ENCODE measurements around the gene AQP12B. TPM values are rescaled to one million over a fixed set of nuclear protein-coding genes. Genes with fewer than 3 reads are reported as not detected.

Gene AQP12B
- total RNA-seq, 2 donors from 2014 or later = not detected

DNA sequence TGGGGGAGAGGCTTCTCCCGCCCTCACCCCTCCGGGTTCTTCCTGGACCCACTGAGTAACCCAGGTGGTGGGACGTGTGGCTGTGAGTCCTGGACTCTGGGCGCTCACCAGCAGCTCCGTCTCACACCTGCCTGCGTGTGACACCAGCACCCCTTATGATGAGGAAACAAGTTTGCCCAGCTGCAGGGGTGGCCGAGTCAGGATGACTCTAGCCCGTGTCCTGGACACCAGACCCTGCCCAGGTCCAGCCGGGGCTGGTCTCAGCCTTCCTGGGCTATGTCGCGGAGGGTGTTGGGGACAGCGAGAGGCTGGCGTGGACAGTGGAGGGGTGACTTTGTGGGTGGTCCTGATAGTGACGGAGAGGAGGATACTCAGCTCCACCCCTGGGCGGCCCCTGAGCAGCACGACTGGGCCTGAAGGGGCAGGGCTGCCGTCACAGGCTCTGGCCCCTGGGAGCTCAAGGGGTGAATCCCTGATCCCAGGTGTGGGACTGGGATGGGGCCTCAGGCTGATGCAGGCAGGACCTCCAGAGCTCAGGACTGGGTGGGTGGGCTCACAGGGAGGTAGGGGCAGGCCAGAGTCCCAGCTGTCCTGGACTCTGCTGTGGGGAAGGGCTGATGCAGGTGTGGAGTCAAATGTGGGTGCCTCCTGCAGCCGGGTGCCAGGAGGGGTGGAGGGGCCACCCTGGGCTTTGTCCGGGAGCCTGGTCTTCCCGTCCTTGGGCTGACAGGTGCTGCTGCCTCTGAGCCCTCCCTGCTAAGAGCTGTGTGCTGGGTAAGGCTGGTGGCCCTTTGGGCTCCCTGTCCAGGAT is 53.7 kb downstream of the AQP12B start:
- no peak for ATAC-seq

DNA sequence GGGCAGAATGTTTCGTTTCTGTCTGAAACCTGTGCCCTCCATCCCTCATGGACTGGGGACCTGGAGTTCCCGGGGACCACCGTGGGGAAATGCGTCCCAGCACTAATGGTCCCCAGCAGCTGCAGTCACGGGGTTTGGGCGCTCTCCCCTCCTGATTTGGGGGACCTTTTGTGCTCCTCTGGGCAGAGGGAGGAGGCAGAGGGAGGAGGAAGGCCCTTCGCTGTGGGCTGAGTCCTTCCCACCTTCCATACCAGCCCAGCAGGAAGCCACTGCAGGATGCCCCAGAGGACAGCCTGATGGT is 54.2 kb downstream of the AQP12B start:
- no peak for DNase-seq
- intact Hi-C loops (cut with DNase I) = no loop called here
- ATAC-seq = no peak

More for the DNA sequence above, 53.7 kb downstream of the AQP12B start:
- DNase-seq = peak; percentile 18
- intact Hi-C loops (cut with DNase I) = no loop called here

DNA sequence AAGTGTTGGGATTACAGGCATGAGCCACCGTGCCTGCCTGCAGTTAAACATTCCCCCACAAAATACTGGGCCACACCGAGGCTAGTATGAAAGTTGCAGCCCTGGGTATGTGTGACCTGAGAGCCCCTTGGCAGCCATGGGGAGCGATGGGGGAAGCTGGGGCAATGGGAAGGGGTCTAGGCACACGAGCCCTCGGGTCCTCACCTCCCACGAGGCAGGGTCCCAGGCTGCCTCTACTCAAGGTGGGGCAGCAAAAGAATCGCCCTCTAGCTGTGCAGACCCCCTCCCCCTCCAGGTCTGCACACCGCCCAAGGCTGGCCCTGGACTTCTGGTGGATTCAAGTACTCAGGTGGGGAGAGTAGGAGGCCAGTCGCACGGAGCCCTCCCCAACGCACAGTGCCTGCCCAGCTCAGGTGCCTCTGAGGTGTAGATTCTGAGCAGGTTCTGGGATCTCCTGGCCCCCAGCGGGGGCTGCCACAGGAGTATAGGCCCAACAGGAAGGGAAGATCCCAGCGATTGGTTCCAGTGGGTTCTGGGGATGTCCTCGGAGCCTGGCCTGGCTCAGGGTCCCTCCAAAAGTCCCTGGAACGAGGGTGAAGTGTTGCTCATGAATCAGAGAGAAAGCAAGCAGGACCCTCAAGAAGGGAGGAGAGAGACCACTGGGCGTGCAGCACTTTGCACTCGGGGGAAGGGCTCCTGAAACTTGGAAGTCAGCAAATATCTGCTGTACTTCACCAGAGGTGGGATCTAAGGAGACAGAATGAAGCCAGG is 54.8 kb downstream of the AQP12B start:
- intact Hi-C loops (cut with DNase I) = no loop called here
- no peak for ATAC-seq
- DNase-seq = no peak

DNA sequence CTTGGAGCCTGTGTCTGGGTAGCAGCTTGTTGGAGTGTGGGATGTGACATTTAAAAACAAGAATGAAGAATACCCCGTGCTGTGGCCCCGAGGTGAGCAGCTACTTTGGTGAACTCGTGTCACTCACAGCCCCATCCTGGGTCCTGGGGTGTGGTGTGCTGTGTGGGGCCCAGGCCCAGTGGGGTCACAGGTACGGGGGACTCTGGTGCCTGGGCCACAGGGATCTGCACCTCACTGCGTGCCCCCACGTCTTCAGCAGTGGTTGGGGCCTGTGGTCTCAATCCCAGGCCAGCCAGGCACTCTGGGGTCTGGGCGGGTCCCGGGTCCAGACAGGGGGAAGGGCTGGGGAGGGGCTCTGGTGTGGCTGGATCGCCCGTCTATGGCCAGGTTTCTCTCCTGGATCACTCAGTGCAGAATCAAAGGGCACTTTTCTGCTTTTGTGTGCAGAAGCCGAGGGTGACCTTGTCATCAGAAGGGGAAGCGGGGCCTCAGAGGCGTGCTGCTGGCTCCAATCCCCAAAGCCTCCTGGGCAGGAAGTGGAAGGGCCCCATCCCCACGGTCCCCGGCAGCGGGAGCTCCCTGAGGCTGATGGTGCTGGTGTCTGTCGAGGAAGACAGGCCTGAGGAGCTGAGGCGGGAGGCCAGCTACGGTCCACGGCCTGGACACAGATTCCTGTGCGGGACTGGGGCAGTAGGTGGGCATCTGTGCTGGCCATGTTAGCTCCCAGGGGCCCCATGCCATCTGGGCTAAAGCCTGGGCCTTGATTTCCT is 56.0 kb downstream of the AQP12B start:
- ATAC-seq (no peak), DNase-seq (peak; percentile 27)
- intact Hi-C loops (cut with DNase I) = no loop called here

Other genes with a start within 250 kb of the AQP12B start
- gene GPC1, start 247.2 kb downstream of the AQP12B start, total RNA-seq = 10 to 100 TPM; 74.6 to 78.4 TPM
- 1 to 10 TPM; 4.9 to 8.1 TPM for gene ANKMY1, start 124.9 kb downstream of the AQP12B start, total RNA-seq
- gene DUSP28, start 122.5 kb downstream of the AQP12B start, total RNA-seq = 1 to 10 TPM; 8.1 to 8.2 TPM
- gene RNPEPL1, start 114.4 kb downstream of the AQP12B start, total RNA-seq = 10 to 100 TPM; 47.3 to 67.6 TPM
- 10 to 100 TPM; 17.9 to 26.6 TPM for gene CAPN10, start 96.2 kb downstream of the AQP12B start, total RNA-seq
- 1 to 10 TPM; 1.1 to 1.3 TPM for gene GPR35, start 57.4 kb downstream of the AQP12B start, total RNA-seq
- not detected for gene AQP12A, start 9.0 kb upstream of the AQP12B start, total RNA-seq
- 10 to 100 TPM; 27.4 to 51.5 TPM for gene KIF1A, start 137.3 kb upstream of the AQP12B start, total RNA-seq
- under 1 TPM; 0.24 to 0.29 TPM for gene AGXT, start 185.9 kb upstream of the AQP12B start, total RNA-seq
- not detected for gene MAB21L4, start 213.3 kb upstream of the AQP12B start, total RNA-seq
- not detected for gene CROCC2, start 223.5 kb upstream of the AQP12B start, total RNA-seq

Measured in left cardiac atrium (tissue), 4 donors.